Effector CD4-positive, alpha-beta T cell (primary cell): ENCODE data around the gene KLHDC8A.
"Not testable (repeated sequence)": the region's sequence is repeated elsewhere in the genome, so short reads cannot be mapped to it uniquely, and the experiment has no call there.

Source experiments
- DNase-seq: peaks from one replicate; pipeline ENCODE4 v3.0.0-alpha.2; 2020

KLHDC8A gene

GRCh38 chr1:205370780-205371179, 14.1 kb upstream of the KLHDC8A start:
- no peak for DNase-seq

- DNase-seq: no peak
Observed at GRCh38 chr1:205369701-205370123, 13.0 kb upstream of the KLHDC8A start.

- DNase-seq: no peak
Observed at GRCh38 chr1:205368478-205368877, 11.8 kb upstream of the KLHDC8A start.

GRCh38 chr1:205365945-205366463, 9.3 kb upstream of the KLHDC8A start:
- DNase-seq: no peak

- not testable (repeated sequence) for DNase-seq
Observed at GRCh38 chr1:205365086-205365485, 8.4 kb upstream of the KLHDC8A start.

GRCh38 chr1:205360891-205361290, 4.2 kb upstream of the KLHDC8A start:
- no peak for DNase-seq

- DNase-seq: no peak
Observed at GRCh38 chr1:205359771-205360565, 3.2 kb upstream of the KLHDC8A start.

- DNase-seq: no peak
Observed at GRCh38 chr1:205358579-205358978, 1.9 kb upstream of the KLHDC8A start.

GRCh38 chr1:205357567-205357966, 845 bp upstream of the KLHDC8A start:
- DNase-seq: no peak

GRCh38 chr1:205355075-205355453, 1.7 kb downstream of the KLHDC8A start:
- DNase-seq: no peak

- peak; percentile 65 for DNase-seq
Observed at GRCh38 chr1:205354259-205355074, 2.3 kb downstream of the KLHDC8A start.

GRCh38 chr1:205353612-205354011, 3.1 kb downstream of the KLHDC8A start:
- no peak for DNase-seq

GRCh38 chr1:205353191-205353590, 3.5 kb downstream of the KLHDC8A start:
- no peak for DNase-seq

GRCh38 chr1:205351984-205352713, 4.6 kb downstream of the KLHDC8A start:
- no peak for DNase-seq

- no peak for DNase-seq
Observed at GRCh38 chr1:205350691-205351141, 6.0 kb downstream of the KLHDC8A start.

GRCh38 chr1:205350124-205350523, 6.6 kb downstream of the KLHDC8A start:
- no peak for DNase-seq

GRCh38 chr1:205348554-205349487, 7.9 kb downstream of the KLHDC8A start:
- DNase-seq: no peak

GRCh38 chr1:205346956-205347574, 9.7 kb downstream of the KLHDC8A start:
- no peak for DNase-seq

GRCh38 chr1:205345761-205346160, 11.0 kb downstream of the KLHDC8A start:
- no peak for DNase-seq

GRCh38 chr1:205344066-205344928, 12.4 kb downstream of the KLHDC8A start:
- peak; percentile 18 for DNase-seq
